Activated gamma-delta T cell treated with anti-CD3 and anti-CD28 coated beads, Interleukin-2, amount 50 U/mL, for 16 hours (primary cell): ENCODE results near the gene C10orf120.

Experiments used
- DNase-seq: peaks from one replicate; pipeline ENCODE4 v3.0.0-alpha.2; 2020; ENCODE audit warnings: low read depth

The C10orf120 gene

DNA sequence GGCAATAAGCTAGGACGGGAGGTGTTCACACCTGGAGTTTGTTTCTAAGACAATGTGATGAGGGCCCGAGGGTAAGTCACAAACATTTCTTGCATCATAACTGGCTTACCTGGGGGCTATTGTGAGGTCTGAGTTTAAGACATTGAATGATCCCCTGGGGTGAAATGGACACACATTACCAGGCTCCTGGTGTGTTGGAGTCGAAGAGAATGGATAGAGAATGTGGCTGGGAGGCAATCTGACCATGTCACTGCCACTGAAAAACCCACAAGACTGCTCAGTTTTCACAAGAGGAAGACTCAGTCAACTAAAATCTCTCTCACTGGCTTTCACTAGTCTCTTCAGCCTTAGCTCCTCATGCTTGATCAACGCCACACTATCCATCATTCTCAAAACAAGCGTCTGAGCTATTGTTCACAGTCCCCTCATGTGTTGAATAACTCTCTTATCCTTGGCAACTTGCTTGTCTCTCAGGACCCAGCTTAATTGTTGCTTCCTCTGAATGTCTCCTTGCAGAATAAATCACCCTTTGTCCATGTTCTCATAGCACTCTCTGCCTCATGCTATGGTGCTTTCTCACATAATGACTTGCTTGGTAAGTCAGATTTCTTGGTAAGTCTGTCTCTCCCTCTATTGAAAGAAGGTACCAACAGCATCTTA, at the start of gene C10orf120:
TSS of gene C10orf120 (minus strand) at position 51 of the 660 bp plus-strand sequence. CDS start 56 bp downstream, outside the sequence.
- no peak for DNase-seq

- no peak for DNase-seq
These were observed 48.9 kb upstream of the C10orf120 start for GRCh38 chr10:122748496-122748895.

DNA sequence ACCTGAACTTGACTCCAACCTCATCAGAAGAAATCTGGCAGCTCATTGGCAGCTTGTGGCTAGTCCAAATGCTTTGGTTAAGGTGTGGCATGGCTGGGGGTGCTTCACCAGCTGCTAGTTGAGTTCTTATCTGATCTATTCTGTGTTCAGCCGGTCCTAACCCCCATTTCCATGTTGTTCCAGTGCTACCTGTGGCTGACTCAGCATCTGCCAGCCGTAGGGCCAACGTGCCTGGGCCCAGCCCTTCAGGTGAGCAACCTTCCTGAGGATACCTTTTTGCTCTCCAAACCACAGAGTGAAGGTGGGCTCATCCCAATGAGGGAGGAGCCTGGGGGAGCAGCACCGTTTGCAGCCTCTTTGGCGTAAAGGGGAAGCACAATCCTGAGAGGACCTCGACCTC, 46.8 kb upstream of the C10orf120 start:
- DNase-seq = no peak

GRCh38 chr10:122744257-122744656, 44.6 kb upstream of the C10orf120 start:
- no peak for DNase-seq

- no peak for DNase-seq
These were observed 41.0 kb upstream of the C10orf120 start for GRCh38 chr10:122740640-122741039.

- no peak for DNase-seq
These were observed 38.4 kb upstream of the C10orf120 start for GRCh38 chr10:122738031-122738430.

DNA sequence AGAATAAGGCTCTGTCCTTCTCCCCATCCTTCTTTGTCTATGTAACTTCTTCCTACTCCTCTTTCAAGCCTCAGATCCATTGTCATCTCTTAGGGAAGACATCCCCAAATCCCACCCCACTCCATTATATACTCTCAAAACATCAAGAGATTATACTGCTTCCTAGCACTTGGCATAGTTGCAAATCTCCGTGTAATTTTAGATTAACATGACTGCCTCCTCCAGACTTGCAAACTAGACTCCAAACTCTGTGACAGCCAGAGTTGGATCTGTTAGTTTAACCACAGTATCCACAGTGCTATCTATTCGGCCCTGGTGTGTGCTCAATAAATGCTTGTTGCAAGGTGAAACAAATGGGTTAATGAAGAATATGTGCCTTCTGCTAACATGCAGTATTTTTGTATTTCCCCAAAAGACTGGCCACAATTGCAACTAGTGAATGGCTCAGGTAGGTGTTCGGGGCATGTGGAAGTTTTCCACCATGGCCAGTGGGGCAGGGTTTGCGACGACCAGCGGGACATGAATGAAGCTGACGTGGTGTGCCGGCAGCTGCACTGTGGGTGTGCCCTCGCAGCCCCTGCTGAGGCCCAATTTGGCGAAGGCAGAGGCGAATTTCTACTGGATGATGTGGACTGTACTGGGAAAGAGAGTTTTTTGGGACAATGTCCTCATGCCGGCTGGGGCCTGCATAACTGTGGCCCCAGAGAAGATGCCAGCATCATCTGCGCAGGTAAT, 34.5 kb upstream of the C10orf120 start:
- DNase-seq = no peak

GRCh38 chr10:122733443-122733842, 33.8 kb upstream of the C10orf120 start:
- DNase-seq = no peak

DNA sequence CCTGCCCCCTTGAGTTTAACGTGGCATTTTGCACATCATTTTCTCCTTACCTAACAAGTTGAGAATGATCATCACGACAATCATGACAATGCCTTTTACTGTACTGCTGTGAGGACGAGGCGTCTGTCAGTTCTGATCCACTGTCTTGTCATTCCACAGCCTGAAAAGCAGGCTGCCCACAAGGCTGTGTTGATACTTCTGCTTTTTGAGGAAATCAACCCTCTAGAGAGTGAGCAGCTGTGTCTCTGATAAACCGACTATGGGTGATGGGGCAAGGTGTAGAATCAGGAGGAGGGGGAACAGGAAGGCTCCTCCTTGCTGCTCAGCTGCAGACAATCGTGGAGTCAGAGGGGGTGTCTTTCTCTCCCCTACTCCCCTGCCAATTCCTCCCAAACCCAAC, 30.6 kb upstream of the C10orf120 start:
- DNase-seq = no peak

DNA sequence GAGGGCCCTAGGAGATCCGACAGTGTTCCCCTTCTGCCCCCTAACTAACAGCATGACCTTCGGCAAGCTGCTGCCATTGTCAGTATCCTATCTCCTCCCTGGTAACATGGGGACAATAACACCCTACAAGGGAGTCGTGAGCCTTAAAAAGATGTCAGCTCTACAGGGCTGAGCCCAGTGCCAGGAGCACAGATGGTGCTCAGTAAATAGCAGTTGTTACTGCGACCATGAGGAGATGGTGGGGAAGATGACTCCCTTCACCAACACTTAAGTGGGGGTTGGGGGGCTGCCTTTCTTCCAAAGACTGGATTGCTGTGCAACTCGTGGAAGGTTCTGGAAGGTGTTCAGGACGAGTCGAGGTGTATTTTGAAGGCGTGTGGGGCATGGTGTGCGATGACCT, 29.5 kb upstream of the C10orf120 start:
- no peak for DNase-seq

DNA sequence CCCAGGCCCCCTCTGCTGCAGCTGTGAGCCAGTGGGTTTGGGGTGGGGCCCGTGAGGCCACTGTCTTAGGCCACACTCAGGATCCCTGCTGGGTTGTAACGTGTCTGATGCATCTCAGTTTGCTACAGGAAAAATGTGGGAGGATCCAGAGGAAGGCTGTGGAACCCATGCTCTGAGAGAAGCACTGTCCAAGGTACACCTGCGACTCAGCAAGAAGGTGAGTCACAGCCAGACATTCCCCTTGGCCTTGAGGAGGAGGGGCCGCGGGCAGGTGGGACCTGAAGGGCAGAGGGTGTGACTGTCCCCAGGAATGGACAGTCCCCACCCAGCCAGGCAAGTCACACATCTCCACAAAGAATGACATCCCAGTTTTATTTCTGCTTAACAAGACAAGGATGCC, 27.8 kb upstream of the C10orf120 start:
- DNase-seq = no peak

DNA sequence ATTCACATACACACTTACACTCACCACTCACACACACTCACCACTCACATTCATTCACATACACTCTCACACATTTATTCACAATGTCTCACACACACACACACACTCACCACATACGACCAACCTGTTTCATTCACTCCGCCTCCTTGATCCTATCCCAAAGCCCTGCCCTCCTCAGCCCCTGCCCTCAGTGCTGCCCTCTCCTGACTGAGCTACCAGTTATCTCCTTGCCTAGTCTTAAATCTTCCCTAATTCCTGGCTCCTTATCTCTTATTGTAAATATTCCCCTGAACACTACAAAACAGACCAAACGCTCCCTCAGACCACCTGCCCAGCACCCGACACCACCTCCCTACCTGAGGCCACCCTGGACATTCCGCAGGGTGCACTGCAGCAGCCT, 26.1 kb upstream of the C10orf120 start:
- DNase-seq = no peak

DNA sequence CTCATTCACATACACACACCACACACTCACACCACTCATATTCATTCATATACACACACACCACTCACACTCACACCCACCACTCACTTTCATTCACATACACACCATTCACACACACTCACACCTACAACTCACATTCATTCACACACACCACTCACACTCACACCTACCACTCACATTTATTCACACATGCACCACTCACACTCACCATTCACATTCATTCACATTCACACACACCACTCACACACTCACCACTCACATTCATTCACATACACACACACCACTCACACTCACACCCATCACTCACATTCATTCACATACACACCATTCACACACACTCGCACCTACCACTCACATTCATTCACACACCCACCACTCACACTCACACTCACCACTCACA, 25.4 kb upstream of the C10orf120 start:
- no peak for DNase-seq

- DNase-seq = no peak
These were observed 21.5 kb upstream of the C10orf120 start for GRCh38 chr10:122721111-122721510.

DNA sequence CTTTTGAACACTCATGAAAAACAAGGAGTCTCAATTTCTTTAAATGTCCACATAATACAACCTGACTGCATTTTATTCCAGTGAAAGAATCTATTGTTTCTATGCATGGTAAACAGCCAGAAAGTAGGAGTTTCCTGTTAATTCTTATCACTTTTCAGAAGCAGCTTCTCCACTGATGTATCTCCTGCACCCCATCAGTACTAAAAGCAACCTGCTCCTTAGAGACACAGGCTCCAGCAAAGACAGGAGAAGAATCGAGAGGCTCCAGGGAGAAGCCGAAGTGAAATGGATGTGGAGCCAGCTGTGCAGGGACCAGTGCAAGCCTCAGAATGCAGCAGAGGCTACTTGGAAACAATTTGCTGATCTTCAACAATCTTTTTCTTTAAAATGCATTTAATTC, 16.4 kb upstream of the C10orf120 start:
- no peak for DNase-seq

DNA sequence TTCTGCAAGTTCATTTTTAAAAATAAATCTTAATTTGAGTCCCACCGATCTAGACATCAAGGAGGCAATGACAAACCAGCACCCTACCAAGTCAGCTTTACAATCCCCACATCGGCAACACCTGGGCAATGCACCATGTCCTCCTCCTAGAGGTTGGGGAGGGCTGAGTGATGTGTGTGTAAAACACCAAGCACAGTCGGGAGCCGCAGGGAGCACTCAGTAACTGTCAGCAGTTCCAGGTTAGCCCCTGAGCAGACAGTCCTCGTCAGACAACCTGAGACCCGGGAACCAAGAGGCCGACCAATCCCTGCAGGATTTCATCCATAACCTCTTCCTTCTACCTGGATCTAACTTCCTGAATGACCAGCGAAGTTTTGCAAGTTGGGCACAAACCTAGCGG, 15.9 kb upstream of the C10orf120 start:
- DNase-seq = no peak

DNA sequence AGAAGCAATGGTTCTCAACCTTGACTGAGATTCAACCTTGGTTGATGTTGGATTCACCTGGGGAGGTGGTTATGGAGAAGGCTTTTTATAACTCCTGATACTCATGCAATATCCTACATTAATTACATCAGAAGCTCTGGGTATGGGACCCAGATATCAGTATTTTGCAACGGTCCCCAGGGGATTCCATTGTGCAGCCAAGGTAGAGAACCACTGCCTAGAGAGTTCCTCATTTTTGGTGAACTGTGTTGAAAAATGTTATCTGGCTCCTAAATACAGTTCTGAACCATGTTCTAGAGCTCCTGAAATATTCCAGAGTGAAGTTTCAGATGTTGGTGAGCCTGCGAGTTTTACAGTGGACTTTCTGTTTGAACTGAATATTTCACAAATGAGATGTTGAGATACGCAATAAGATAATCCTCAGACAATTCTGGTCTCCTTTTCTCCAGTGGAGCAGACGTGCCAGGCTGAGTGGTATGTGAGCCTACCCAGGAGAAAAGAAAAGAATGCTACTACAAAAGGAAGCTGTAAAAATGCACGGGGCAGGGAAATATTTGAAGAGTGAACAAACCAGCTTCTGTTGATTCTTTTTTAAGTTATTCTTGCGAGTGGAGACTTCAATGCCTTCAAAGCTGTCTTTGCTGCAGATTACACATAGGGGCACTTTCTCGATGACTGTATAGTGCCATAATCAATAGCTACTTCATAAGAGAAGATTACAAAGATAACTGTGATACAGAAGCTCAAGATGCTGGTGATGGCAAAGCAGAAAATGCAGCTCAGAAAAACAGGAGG, 13.6 kb upstream of the C10orf120 start:
- no peak for DNase-seq

GRCh38 chr10:122710576-122710975, 10.9 kb upstream of the C10orf120 start:
- no peak for DNase-seq

DNA sequence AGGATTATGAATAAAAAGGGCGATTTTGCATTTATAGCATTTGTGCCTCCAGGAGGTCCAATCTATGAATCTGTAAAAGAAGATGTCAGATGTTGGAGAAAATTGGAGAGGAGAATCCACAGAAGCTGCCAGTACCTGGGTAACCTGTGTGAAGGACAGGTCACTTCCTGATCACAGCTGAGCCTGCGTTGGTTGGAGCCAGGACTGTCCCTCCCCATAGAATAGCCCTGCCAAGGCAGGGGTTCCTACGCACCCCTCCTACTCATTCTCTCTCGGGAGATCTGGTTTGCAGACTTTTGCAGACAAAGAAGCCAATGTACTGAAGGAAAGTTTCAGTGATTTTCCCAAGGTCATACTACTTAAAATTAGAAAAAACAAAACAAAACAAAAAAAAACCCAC, 10.3 kb upstream of the C10orf120 start:
- DNase-seq = no peak

DNA sequence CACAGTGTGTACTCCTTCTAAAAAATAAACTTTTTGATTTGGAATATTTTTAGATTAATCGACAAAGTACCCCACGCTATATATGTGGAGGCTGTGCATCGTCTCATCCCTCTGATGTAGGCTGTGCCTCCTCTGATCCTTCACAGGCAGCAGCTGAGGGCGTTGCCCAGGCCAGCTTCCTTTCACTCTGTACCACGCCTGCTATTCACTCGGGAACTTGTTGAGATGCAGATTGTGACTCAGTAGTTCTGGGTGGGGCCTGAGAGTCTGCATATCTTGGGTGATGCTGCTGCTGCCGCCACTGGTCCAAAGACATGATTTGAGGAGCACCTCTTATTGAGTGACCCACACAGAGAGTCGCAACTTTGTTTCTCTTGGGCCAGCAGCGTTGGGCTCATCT, 7.9 kb upstream of the C10orf120 start:
- DNase-seq = no peak

DNA sequence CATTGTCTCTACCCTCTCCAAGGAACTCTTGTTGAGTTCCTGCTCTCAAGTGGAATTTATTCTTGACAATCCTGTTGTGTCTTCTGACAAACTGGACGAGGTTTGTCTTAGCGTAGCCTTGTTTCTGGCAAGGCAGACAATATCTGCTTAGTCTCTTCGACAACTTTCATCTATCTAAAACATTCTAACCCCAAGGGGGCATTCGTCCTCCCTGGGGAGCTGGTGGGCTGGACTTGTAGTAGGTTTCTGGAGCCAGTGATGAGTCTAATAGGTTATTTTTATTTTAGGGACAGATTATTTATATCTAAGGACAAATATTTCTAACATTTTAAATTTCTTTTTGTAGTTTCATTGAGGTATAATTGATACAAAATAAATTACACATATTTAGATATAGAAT, 7.3 kb upstream of the C10orf120 start:
- no peak for DNase-seq

DNA sequence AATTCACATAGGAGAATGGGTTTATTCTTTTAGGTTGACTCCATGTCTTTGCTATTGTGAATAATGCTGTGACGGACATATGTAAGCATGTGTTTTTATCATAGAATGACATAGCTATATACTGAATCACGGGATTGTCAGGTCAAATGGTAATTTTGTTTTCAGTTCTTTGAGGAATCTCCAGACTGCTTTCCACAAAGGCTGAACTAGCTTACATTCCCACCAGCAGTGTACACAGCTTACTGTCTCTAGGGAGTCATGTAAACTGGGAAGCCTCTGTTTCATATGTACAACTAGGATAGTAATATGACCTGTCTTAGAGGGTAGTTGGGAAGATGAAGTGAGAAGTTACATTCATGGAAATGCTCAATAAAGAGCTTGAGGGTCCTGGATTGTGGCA, 6.8 kb upstream of the C10orf120 start:
- DNase-seq = no peak
